Measurements from ENCODE around the gene ANK3.

Gene ANK3

GRCh38 chr10:60343254-60343653 lies 46.4 kb downstream of the ANK3 start:
- DNase-seq (ENCODE audit: low spot score), result no peak

- no peak for DNase-seq (ENCODE audit: low spot score)
Measured at GRCh38 chr10:60341969-60342368, 47.7 kb downstream of the ANK3 start.

GRCh38 chr10:60340973-60341372 lies 48.7 kb downstream of the ANK3 start:
- peak; percentile 39 for DNase-seq (ENCODE audit: low spot score)

GRCh38 chr10:60339757-60340156 lies 49.9 kb downstream of the ANK3 start:
- no peak for DNase-seq (ENCODE audit: low spot score)

DNA sequence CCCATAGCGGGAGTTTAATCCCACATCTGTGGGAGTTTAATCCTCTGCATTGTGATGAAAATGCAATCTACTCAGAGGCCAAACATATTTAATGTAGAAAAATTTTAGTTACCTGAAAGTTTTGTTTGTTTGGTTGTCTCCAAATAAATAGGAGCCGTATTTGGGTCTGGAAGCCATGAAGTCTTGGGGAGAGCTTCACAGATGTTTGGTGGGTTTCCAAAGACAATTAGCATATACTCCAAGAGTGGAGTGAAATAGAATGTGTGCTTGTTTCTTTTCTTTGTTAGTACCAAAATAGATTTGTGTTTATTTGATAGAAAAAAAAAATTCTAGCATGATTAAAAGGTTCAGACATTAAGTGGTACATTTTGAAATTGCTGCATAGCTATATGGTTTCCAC lies 50.9 kb downstream of the ANK3 start:
- DNase-seq (ENCODE audit: low spot score), result no peak

GRCh38 chr10:60338002-60338564 lies 51.6 kb downstream of the ANK3 start:
- DNase-seq (ENCODE audit: low spot score), result no peak

DNA sequence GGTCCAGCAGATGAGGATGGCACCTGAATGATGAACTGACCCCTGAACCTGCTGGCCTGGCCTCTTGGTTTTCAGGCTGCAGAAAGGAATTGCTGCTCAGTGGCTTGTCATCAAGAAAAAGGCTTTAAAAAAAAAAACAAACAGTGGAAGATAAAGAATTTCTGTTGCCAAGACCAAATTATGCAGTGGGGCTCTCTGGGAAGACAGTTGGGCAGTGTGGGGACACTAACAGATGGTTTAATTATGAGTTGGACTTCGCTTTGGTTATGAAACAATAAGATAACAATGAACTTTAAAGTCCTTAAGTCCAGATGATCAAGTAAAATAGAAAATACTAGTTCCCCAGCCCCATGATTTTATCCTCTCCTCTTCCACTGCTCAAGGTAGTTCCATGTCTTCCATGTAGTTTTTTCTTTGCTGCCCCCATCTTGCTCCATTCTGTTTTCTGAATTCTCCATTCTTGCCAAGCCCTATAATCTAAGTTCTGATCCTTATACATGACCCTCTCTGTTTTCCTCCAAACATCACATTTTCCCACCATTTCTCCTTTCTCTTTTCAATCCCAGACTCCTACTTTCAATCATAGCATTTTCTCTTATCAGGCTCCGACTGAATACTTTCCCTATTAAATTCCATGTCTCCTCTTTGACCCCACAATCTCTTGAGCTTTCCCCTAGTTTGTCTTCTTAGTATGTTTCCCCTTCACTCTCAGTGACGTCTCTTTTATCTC lies 52.6 kb downstream of the ANK3 start:
- no peak for DNase-seq (ENCODE audit: low spot score)

DNA sequence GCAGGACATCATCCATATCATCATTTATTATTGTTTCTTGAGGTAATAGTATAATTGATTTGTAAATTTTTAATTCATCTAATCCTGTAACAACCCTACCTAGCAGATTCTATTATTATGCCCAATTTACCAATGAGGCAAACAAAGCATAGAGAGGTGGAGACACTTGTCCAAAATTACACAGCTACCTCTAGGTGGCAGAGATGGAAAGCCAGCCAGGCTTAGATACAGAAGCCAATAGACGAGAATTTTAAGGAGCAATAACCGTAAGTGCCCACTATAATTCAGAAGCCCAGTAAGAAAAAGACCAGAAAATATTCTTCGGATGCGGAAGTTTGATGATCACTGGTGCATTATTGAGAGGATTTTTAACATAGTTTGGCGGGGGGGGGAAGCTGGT lies 54.0 kb downstream of the ANK3 start:
- DNase-seq (ENCODE audit: low spot score), result no peak

DNA sequence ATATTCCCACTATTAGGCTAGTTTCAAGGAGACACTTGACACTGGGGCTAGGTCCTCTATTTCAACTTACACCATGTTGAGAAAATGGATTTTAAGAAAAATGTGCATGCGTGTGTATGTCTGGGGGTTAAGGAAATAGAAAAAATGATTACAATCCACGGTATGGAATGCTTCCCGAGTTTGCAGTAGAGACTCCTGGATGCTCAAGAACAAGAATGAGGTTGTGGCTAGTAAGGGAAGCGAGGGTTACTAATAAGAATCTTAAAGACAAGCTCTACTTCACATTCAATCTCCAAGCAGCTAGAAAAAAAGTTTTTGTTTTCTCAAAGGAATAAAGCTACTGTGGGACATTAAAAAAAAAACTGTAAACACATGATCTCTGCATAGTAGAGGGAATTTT lies 54.7 kb downstream of the ANK3 start:
- no peak for DNase-seq (ENCODE audit: low spot score)

DNA sequence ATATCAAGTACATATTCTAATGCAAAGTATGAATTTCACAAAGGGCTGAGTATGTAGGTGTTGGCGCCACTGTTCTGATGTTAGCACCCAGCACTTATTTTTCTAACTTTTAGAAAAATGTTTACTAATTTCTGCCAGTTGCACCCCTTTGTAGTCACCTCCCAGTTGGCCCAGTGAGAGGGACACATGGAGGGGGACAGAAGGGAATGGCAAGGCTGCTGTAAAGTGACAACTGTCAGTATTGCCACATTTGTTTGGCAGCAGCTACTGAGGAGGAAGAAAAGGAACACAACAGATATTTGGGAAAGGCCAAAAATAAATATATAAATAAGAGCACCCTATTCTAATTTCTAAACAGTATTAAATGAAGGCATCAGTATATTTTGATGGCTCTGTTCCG lies 57.3 kb downstream of the ANK3 start:
- no peak for DNase-seq (ENCODE audit: low spot score)

GRCh38 chr10:60331886-60332285 lies 57.8 kb downstream of the ANK3 start:
- no peak for DNase-seq (ENCODE audit: low spot score)

- DNase-seq (ENCODE audit: low spot score), result no peak
Measured at GRCh38 chr10:60323162-60323561, 66.5 kb downstream of the ANK3 start.

GRCh38 chr10:60320666-60321065 lies 69.0 kb downstream of the ANK3 start:
- no peak for DNase-seq (ENCODE audit: low spot score)

GRCh38 chr10:60316029-60316428 lies 73.6 kb downstream of the ANK3 start:
- DNase-seq (ENCODE audit: low spot score), result no peak

DNA sequence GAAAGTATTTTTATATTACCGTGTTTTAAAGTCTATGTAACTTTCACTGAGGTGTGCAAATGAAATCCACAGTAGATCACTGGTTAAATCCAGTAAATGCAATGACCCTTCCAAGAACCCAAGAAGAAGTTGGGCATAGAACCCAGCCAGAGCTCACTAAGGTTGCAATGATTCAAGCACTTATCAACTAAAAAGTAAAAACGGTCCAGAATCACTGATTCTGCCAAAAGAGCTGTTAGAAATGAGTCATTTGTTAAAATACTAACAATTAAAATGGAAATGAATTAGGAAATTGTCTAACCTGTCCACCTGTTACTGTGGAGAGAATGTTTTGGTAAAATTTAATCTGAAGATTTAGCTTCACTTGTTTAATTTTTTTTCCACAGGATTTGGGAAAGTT lies 74.4 kb downstream of the ANK3 start:
- no peak for DNase-seq (ENCODE audit: low spot score)

- peak; percentile 36 for DNase-seq (ENCODE audit: low spot score)
Measured at GRCh38 chr10:60314069-60314940, 75.4 kb downstream of the ANK3 start.

GRCh38 chr10:60313589-60313952 lies 76.1 kb downstream of the ANK3 start:
- no peak for DNase-seq (ENCODE audit: low spot score)

DNA sequence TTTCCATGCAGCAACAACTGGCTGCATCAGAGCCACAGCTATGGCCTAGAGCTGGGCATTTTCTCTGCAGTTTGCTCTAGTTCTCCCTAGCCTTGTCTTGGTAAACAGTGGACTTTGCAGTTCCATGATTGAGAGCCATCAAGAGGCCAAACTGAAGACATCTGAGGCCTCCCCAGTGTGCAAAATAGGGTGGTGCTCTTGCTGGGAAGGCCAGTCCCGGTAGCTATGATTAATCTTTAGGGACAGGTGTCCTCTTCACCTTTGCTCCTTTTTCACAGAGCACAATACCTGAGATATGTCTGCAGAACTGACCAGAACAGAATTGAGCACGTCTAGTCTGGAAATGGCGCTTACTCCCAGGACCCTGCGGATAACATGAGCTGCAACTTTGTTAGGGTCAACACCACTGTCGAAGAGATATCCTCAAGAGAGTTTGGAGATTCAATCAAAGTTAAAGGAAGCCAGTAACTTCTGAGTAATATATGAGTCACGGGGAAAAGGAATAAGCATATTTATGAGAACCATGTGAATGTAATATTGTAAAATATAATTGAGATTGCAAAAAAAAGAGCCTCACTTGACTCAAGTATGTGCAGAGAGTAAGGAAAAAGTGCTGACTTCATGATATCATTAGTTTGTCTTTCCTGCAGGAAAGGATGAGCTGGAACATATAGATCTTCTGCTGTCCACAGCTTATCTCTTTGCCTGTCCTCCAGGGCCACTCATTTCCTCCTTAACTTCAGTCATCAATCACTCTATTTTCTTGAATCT lies 76.7 kb downstream of the ANK3 start:
- DNase-seq (ENCODE audit: low spot score), result no peak

GRCh38 chr10:60311821-60312220 lies 77.9 kb downstream of the ANK3 start:
- no peak for DNase-seq (ENCODE audit: low spot score)

DNA sequence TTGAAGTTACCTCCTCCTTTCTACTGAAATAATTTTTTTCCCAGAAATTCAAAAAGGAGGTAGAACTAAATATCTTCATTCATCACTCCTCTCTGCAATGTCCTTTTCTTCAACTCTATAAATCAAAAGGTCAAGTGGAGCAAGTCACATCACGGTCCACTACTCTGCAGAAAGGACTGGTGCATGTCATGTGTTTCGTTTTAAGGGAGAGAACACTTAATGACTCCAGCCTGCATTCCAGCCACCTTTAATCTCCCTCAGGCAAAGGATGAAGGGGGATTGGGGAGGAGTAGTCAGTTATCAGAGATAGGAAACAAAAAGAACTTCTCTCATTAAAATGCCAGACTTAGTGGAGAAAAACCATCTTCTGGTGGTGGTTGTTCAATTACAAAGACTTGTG lies 78.9 kb downstream of the ANK3 start:
- DNase-seq (ENCODE audit: low spot score), result no peak

DNA sequence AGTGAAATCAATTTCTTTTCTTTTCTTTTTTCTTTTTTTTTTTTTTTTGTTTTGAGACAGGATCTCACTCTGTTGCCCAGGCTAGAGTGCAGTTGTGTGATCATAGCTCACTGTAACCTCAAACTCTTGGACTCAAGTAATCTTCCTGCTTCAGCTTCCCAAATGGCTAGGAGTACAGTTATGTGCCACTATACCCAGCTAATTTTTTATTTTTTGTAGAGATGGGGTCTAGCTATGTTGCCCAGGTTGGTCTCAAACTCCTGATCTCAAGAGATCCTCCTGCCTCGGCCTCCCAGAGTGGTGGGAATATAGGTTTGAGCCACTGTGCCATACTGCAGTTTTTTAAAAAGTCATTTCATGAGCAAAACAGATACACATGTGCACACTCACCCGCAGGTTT lies 79.8 kb downstream of the ANK3 start:
- no peak for DNase-seq (ENCODE audit: low spot score)

DNA sequence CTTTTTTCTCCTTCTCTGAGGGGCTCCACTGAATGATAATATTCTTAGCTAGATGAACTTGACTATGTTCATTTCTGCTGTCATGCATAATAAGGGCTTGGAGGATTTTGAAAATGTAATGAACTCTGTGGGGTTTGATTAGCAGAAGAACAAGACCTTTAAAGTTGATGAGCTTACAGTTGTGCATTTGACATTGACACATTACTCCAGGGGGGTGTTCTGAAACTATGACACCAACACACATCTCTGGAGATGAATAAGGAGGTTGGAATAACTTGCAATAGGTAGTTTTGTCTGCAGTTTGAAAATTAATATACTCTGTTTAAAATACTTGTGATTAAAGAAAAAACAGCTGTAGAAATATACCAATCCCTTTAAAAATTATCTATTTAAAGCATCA lies 80.3 kb downstream of the ANK3 start:
- DNase-seq (ENCODE audit: low spot score), result no peak

Data from activated CD4-positive, alpha-beta T cell treated with anti-CD3 and anti-CD28 coated beads, Interleukin-2, Interleukin-4, amounts not matched to agents 100 ng/mL and 50 ng/mL, durations not matched to agents 16 hours and 8 hours (primary cell).